Peyer's patch (tissue), 4 donors: ENCODE results near the gene HOXD10.

Experiments
- CTCF ChIP-seq, 6 experiments: fragments of 450-650 bp in 4 of 6; fragments of 200-600 bp in 2 of 6; sonication (generic) in 1 of 6; IDR thresholded peaks; one replicate each; pipeline ENCODE4 v1.5.1; 2017 to 2019; ENCODE audit warnings: antibody characterized with exemption in 6 of 6, mild to moderate bottlenecking in 3 of 6, moderate library complexity in 1 of 6
- POLR2A ChIP-seq, 2 donors: fragments of 450-650 bp; IDR thresholded peaks; one replicate each; pipeline ENCODE4 v1.5.1; 2017; ENCODE audit warnings: antibody characterized with exemption in 2 of 2, mild to moderate bottlenecking in 2 of 2, moderate library complexity in 2 of 2

GRCh38 chr2:176109946-176110345, 6.6 kb upstream of the HOXD10 start:
- TF ChIP-seq CTCF (IDR thresholded peaks at IDR 0.05): no peak
- TF ChIP-seq POLR2A (IDR thresholded peaks at IDR 0.05): no peak
